ENCODE data around the gene INPP4B.

The INPP4B gene

DNA sequence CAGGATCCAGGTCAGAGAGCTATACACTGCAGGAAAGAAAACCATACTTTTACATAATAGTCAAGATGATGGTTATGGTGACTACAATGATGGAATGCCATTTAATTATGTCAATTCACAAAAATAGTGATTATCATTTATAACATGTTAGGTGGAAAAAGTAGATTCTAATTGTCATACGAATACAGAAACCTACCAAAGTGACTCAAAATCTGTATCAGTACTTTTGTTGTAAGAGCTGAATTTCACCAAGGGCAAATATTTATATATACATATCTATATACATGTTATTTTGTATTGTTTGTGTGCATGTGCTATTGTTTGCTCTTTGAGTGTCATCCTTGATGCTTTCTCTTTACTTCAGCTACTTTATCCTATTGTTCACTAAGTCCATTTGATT lies 485.4 kb downstream of the INPP4B start:
- Histone ChIP-seq H2AFZ (ENCODE audit: low read depth) (no peak overlapping the region), H3K4me3 (IDR thresholded peaks at IDR 0.05; ENCODE audit: insufficient read depth, low read depth, low read length) (no peak overlapping the region), H3K4me1 (ENCODE audit: low read depth, poor library complexity, severe bottlenecking) (no peaks in the 10 kb centered on the region), H3K79me2 (ENCODE audit: insufficient read depth, low read depth) (no peaks in the 10 kb centered on the region), H3K27me3 (ENCODE audit: insufficient read depth, low read depth) (no peaks in the 10 kb centered on the region), H3K4me2 (no peak overlapping the region), H4K20me1 (ENCODE audit: insufficient read depth) (no peaks in the 10 kb centered on the region), H3K9ac (no peak overlapping the region), H3K36me3 (ENCODE audit: insufficient read depth) (no peaks in the 10 kb centered on the region), H3K27ac (no peak overlapping the region)
- TF ChIP-seq, protein P1, sequence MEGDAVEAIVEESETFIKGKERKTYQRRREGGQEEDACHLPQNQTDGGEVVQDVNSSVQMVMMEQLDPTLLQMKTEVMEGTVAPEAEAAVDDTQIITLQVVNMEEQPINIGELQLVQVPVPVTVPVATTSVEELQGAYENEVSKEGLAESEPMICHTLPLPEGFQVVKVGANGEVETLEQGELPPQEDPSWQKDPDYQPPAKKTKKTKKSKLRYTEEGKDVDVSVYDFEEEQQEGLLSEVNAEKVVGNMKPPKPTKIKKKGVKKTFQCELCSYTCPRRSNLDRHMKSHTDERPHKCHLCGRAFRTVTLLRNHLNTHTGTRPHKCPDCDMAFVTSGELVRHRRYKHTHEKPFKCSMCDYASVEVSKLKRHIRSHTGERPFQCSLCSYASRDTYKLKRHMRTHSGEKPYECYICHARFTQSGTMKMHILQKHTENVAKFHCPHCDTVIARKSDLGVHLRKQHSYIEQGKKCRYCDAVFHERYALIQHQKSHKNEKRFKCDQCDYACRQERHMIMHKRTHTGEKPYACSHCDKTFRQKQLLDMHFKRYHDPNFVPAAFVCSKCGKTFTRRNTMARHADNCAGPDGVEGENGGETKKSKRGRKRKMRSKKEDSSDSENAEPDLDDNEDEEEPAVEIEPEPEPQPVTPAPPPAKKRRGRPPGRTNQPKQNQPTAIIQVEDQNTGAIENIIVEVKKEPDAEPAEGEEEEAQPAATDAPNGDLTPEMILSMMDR (conservative IDR thresholded peaks at IDR 0.05; ENCODE audit: low read depth, low read length): no peak

DNA sequence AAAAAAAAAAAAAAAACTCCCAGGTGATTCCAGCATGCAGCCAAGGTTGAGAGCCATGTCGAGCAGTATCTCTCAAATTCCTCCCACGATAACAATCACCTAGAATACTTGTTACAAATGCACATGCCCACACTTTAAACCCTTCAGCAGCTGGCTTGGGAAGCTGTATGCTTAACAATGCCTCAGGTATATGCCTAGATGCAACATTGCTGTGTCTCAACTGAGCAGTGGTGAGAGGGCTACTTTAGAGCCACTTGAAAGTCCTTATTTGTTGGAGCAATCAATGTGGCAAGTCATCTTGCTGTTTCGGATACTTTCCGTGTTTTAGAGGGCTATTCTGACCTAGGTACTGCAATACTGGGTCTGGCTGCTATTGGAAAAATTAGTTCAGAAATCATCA lies 487.4 kb downstream of the INPP4B start:
- Histone ChIP-seq H3K4me2 (no peak overlapping the region), H3K36me3 (ENCODE audit: insufficient read depth) (no peaks in the 10 kb centered on the region), H3K4me3 (IDR thresholded peaks at IDR 0.05; ENCODE audit: insufficient read depth, low read depth, low read length) (no peak overlapping the region), H3K27me3 (ENCODE audit: insufficient read depth, low read depth) (no peaks in the 10 kb centered on the region), H4K20me1 (ENCODE audit: insufficient read depth) (no peaks in the 10 kb centered on the region), H3K27ac (no peak overlapping the region), H3K4me1 (ENCODE audit: low read depth, poor library complexity, severe bottlenecking) (no peaks in the 10 kb centered on the region), H3K9ac (no peak overlapping the region), H2AFZ (ENCODE audit: low read depth) (no peak overlapping the region), H3K79me2 (ENCODE audit: insufficient read depth, low read depth) (no peaks in the 10 kb centered on the region)
- TF ChIP-seq, protein P1 (conservative IDR thresholded peaks at IDR 0.05; ENCODE audit: low read depth, low read length): no peak

DNA sequence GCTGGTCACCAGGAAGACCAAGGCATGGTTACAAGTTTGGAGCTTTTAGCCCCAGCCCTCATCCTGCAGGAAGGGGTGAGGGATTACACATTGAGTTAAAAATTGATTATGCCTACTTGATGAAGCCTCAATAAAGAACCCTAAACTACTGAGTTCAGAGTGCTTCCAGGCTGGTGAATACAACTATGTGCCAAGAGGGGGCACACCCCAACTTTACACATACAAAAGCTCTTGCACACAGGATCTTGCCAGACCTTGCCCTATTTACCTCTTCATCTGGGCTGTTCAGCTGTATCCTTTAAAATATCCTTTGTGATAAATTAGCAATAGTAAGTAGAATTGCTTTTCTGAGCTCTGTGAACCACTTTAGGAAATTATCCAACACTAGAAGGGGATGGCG lies 489.3 kb downstream of the INPP4B start:
- Histone ChIP-seq H4K20me1 (ENCODE audit: insufficient read depth) (no peaks in the 10 kb centered on the region), H2AFZ (ENCODE audit: low read depth) (no peak overlapping the region), H3K79me2 (ENCODE audit: insufficient read depth, low read depth) (no peaks in the 10 kb centered on the region), H3K27me3 (ENCODE audit: insufficient read depth, low read depth) (no peaks in the 10 kb centered on the region), H3K27ac (no peak overlapping the region), H3K36me3 (ENCODE audit: insufficient read depth) (no peaks in the 10 kb centered on the region), H3K4me2 (no peak overlapping the region), H3K9ac (no peak overlapping the region), H3K4me3 (IDR thresholded peaks at IDR 0.05; ENCODE audit: insufficient read depth, low read depth, low read length) (no peak overlapping the region), H3K4me1 (ENCODE audit: low read depth, poor library complexity, severe bottlenecking) (no peaks in the 10 kb centered on the region)
- TF ChIP-seq, protein P1 (conservative IDR thresholded peaks at IDR 0.05; ENCODE audit: low read depth, low read length): no peak

DNA sequence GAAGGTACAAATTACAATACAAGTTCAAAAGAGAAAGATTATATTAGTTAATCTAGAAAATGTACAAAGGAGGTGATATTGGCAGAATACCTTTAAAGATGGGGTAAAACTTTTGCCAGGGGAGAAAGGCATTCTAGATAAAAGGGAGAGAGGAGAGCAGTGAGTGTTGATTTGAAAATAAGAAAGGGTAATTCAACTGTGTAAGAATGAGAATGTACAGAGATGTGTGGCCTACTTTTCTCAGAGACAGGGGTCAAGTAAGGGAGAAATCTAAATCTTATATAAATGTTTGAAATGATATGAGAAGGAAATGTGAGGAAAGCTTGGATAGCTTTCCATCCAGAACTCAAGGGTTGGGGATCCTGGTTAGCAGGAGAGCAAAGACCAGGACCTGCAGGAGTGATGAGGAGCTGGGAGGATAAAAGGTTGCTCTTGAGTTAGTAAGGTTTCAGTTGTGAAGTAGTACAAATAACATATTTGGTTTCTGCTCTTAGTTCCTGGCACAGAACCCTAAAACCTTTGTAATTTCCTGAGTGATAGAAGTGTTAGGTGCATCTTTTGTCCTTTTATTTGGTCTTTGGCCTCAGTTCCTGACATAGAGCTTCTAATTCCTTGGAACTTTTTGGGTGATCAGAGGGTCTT lies 489.9 kb downstream of the INPP4B start:
- Histone ChIP-seq H3K27me3 (ENCODE audit: insufficient read depth, low read depth) (no peaks in the 10 kb centered on the region), H2AFZ (ENCODE audit: low read depth) (no peak overlapping the region), H3K4me2 (no peak overlapping the region), H3K4me3 (IDR thresholded peaks at IDR 0.05; ENCODE audit: insufficient read depth, low read depth, low read length) (no peak overlapping the region), H3K36me3 (ENCODE audit: insufficient read depth) (no peaks in the 10 kb centered on the region), H3K79me2 (ENCODE audit: insufficient read depth, low read depth) (no peaks in the 10 kb centered on the region), H3K9ac (no peak overlapping the region), H3K27ac (no peak overlapping the region), H4K20me1 (ENCODE audit: insufficient read depth) (no peaks in the 10 kb centered on the region), H3K4me1 (ENCODE audit: low read depth, poor library complexity, severe bottlenecking) (no peaks in the 10 kb centered on the region)
- TF ChIP-seq, protein P1 (conservative IDR thresholded peaks at IDR 0.05; ENCODE audit: low read depth, low read length): no peak

Data from KMS-11 (cell line).